NCI-H1694 (cell line): Measurements from ENCODE around the gene RANGAP1.
"Not testable (repeated sequence)": the region's sequence is repeated elsewhere in the genome, so short reads cannot be mapped to it uniquely, and the experiment has no call there.

Experiments used
- DNase-seq: peaks from one replicate; lab custom pipeline; 2025; lab: John Stamatoyannopoulos, UW

The RANGAP1 gene

GRCh38 chr22:41260871-41261270 is 25.1 kb downstream of the RANGAP1 start:
- no peak for DNase-seq

GRCh38 chr22:41259756-41260155 is 26.2 kb downstream of the RANGAP1 start:
- not testable (repeated sequence) for DNase-seq

GRCh38 chr22:41257696-41258095 is 28.3 kb downstream of the RANGAP1 start:
- DNase-seq: no peak

- no peak for DNase-seq
These were observed 29.4 kb downstream of the RANGAP1 start for GRCh38 chr22:41256254-41257253.

- no peak for DNase-seq
These were observed 31.8 kb downstream of the RANGAP1 start for GRCh38 chr22:41254230-41254629.

- no peak for DNase-seq
These were observed 33.6 kb downstream of the RANGAP1 start for GRCh38 chr22:41252365-41252764.

- DNase-seq: no peak
These were observed 35.9 kb downstream of the RANGAP1 start for GRCh38 chr22:41250127-41250526.

- no peak for DNase-seq
These were observed 36.5 kb downstream of the RANGAP1 start for GRCh38 chr22:41249442-41249841.

GRCh38 chr22:41248758-41249157 is 37.2 kb downstream of the RANGAP1 start:
- no peak for DNase-seq

GRCh38 chr22:41248314-41248713 is 37.7 kb downstream of the RANGAP1 start:
- no peak for DNase-seq

- DNase-seq: no peak
These were observed 38.3 kb downstream of the RANGAP1 start for GRCh38 chr22:41247703-41248102.

- no peak for DNase-seq
These were observed 40.0 kb downstream of the RANGAP1 start for GRCh38 chr22:41245917-41246499.

GRCh38 chr22:41243361-41243760 is 42.6 kb downstream of the RANGAP1 start:
- DNase-seq: no peak

GRCh38 chr22:41242396-41243117 is 43.4 kb downstream of the RANGAP1 start:
- no peak for DNase-seq

- DNase-seq: no peak
These were observed 44.8 kb downstream of the RANGAP1 start for GRCh38 chr22:41241133-41241676.

- no peak for DNase-seq
These were observed 45.4 kb downstream of the RANGAP1 start, which contains the start of gene CHADL for GRCh38 chr22:41240377-41241132. Gene CHADL (minus strand): TSS chr22:41240931. CDS start chr22:41240881, 50 bp downstream.

- DNase-seq: no peak
These were observed 46.4 kb downstream of the RANGAP1 start for GRCh38 chr22:41239443-41240128.

- DNase-seq: no peak
These were observed 47.2 kb downstream of the RANGAP1 start for GRCh38 chr22:41238570-41239442.

- no peak for DNase-seq
These were observed 48.0 kb downstream of the RANGAP1 start for GRCh38 chr22:41237707-41238569.
